SK-N-MC (cell line): ENCODE measurements around the gene ANKRD52.
"Not testable (repeated sequence)": the region's sequence is repeated elsewhere in the genome, so short reads cannot be mapped to it uniquely, and the experiment has no call there.

ENCODE experiments used
- DNase-seq: peaks from one replicate; pipeline ENCODE4 v3.0.0-alpha.2; 2011; ENCODE audit warnings: low read depth, low spot score
- H3K27ac ChIP-seq: fragments of 200-600 bp; sonication (generic); 2 replicates; pipeline ENCODE4 v1.5.1; 2016; ENCODE audit warnings: mixed run types
- H3K36me3 ChIP-seq: fragments of 200-600 bp; sonication (generic); 2 replicates; pipeline ENCODE4 v1.6.1; 2017; ENCODE audit warnings: antibody characterized with exemption, low read length, mixed read lengths; ENCODE audit not compliant: insufficient read depth
- H3K4me3 ChIP-seq: fragments of 200-600 bp; sonication (generic); 2 replicates; pipeline ENCODE4 v1.5.1; 2016
- H3K9ac ChIP-seq: fragments of 200-600 bp; sonication (generic); 2 replicates; pipeline ENCODE4 v1.8.0; 2017; ENCODE audit warnings: mixed run types, mixed read lengths; ENCODE audit not compliant: insufficient read length
- H3K9me3 ChIP-seq: fragments of 200-600 bp; sonication (generic); 2 replicates; pipeline ENCODE4 v1.6.1; 2017; ENCODE audit warnings: low read depth, mild to moderate bottlenecking, antibody characterized with exemption, low read length, moderate library complexity, mixed read lengths
- EZH2 ChIP-seq: fragments of 200-600 bp; sonication (generic); IDR thresholded peaks from one replicate; pipeline ENCODE4 v1.6.1; 2017; ENCODE audit warnings: antibody characterized with exemption
- FOXP2 ChIP-seq: optimal IDR thresholded peaks from 2 replicates; pipeline ENCODE3; 2011; ENCODE audit warnings: mild to moderate bottlenecking, moderate library complexity; ENCODE audit not compliant: insufficient read depth; ENCODE audit errors: extremely low read length, control extremely low read depth
- POLR2AphosphoS5 ChIP-seq: IDR thresholded peaks from 2 replicates; pipeline ENCODE4 v1.6.1; 2012; ENCODE audit warnings: mild to moderate bottlenecking, low read depth, low read length, borderline replicate concordance

Gene ANKRD52

DNA sequence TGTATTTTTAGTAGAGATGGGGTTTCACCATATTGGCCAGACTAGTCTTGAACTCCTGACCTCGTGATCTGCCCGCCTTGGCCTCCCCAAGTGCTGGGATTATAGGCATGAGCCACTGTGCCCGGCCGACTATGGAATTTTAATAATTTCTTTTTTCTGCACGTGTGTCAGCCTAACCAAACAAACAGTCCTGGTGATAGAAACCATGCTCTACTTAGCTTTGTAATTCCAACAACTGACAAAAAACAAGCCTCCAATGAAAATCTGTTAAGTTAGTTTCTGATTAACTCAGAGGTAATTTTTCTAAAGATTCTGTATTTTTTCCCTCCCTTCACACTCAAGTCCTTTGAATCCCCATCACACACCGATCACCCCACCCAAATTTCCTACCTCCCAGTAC lies 23.8 kb upstream of the ANKRD52 start:
- TF ChIP-seq EZH2 (no peak), POLR2AphosphoS5 (no peak), FOXP2 (no peak)
- DNase-seq: no peak
- H3K27ac ChIP-seq: no peak overlapping the region
- H3K36me3 ChIP-seq: peaks cover 79% of the 10 kb centered on the region
- no peak overlapping the region for H3K9ac ChIP-seq
- H3K9me3 ChIP-seq: no peaks in the 10 kb centered on the region
- H3K4me3 ChIP-seq: no peak overlapping the region

DNA sequence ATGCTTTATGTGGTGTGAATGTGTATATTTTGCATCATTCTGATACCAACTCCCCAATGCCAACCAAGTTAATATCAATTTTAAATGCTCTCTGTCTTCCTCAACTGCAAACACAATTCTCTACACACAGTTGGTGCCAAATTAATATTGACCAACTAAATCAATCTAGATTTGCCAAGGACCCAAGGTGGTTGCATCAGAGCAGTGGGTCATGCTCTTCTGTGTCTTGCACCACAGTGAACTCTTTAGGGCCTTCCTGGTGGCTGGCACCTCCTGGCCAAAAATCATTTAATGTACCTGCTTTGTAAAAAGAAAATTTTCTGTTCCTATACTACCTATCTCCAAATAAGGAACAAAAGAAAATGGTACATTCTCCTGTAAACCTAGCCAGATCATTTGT lies 22.7 kb upstream of the ANKRD52 start:
- Histone ChIP-seq H3K9ac (no peak overlapping the region), H3K27ac (0 out of 2 replicates have a peak overlapping the region, but pooled peaks have one; percentile 4), H3K4me3 (no peak overlapping the region), H3K9me3 (no peaks in the 10 kb centered on the region), H3K36me3 (peaks cover 80% of the 10 kb centered on the region)
- DNase-seq: no peak
- TF ChIP-seq POLR2AphosphoS5 (no peak), FOXP2 (no peak), EZH2 (no peak)

DNA sequence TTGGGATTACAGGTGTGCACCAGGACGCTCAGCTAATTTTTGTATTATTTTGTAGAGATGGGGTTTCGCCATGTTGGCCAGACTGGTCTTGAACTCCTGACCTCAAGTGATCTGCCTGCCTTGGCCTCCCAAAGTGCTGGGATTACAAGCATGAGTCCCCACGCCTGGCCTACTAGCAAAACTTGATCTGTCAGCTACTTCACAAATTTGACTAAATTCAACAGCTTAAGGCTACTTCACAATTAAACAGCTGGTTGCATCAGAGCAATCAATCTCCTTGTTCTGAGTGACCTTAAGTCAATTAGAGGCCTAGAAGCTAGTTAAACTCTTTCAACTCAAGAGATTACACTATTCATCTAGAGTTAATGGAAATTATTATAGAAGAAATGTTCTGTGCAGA lies 20.7 kb upstream of the ANKRD52 start:
- no peak overlapping the region for H3K4me3 ChIP-seq
- H3K9me3 ChIP-seq: no peaks in the 10 kb centered on the region
- H3K9ac ChIP-seq: no peak overlapping the region
- H3K36me3 ChIP-seq: peaks cover 87% of the 10 kb centered on the region
- DNase-seq: no peak
- H3K27ac ChIP-seq: no peak overlapping the region
- no peak for TF ChIP-seq FOXP2
- TF ChIP-seq POLR2AphosphoS5: no peak
- no peak for TF ChIP-seq EZH2

DNA sequence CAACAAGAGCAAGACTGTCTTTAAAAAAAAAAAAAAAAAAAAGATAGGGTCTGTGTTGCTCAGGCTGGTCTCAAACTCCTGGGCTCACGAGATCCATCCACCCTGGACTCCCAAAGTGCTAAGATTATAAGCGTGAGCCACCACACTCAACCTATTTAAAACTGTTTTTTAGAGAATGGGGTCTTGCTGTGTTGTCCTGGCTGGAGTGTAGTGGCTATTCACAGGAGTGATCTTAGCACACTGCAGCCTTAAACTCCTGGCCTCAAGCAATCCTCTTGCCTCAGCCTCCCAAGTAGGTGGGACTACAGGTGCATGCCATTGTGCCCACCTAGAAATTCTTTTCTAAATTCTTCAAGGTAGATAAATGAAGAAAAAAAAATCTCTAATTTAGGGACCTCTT lies 16.1 kb upstream of the ANKRD52 start:
- no peak for TF ChIP-seq EZH2
- TF ChIP-seq FOXP2: no peak
- no peak for TF ChIP-seq POLR2AphosphoS5
- Histone ChIP-seq H3K9me3 (no peaks in the 10 kb centered on the region), H3K9ac (no peak overlapping the region), H3K4me3 (no peak overlapping the region), H3K27ac (no peak overlapping the region), H3K36me3 (peaks cover 77% of the 10 kb centered on the region)
- no peak for DNase-seq

DNA sequence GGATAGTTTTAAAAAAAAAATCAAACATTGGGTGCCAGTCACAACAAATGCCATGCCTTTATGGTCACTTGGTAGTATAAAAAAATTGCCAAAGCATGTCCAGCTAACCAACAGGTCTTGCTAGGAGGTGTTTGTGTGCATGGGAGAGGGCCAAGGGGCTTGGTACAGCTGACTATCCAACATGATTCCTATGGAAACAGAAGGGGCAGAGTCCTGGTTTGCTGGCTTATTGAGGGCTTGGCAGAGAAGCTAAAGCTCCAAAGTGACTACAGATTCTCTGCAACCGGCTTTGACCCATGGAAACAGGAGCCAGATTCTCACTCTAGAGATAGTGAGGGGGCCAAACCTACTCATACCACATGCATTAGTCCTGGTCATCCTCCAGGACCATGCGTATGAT lies 14.3 kb upstream of the ANKRD52 start:
- H3K9ac ChIP-seq, H3K4me3 ChIP-seq, DNase-seq, H3K27ac ChIP-seq, H3K9me3 ChIP-seq: not testable (repeated sequence)
- peaks cover 60% of the 10 kb centered on the region for H3K36me3 ChIP-seq

DNA sequence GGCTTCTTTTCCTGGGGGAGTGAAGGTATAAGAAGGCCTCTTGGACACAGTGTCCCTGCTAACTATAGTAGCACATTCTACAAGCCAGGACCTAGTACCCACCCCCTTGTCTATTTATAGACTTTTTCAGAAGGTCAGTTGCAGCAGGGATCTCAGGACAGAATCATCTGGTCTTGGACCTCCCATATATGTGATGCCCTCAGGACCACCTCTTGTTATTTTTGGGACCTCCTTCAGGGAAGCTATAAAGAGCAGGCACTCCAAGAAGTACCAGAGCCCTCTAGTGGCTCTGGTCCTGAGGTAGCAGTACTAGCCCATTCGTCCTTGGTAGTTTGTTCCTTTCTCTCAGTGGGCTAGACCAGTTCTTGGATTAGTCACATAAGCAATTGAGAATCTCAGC lies 12.8 kb upstream of the ANKRD52 start:
- peak overlapping the region; percentile 54; the same call in 1 of the 2 replicates for H3K27ac ChIP-seq
- peaks cover 50% of the 10 kb centered on the region for H3K36me3 ChIP-seq
- TF ChIP-seq EZH2 (no peak), POLR2AphosphoS5 (no peak), FOXP2 (no peak)
- H3K9ac ChIP-seq: no peak overlapping the region
- no peaks in the 10 kb centered on the region for H3K9me3 ChIP-seq
- DNase-seq: no peak
- no peak overlapping the region for H3K4me3 ChIP-seq

DNA sequence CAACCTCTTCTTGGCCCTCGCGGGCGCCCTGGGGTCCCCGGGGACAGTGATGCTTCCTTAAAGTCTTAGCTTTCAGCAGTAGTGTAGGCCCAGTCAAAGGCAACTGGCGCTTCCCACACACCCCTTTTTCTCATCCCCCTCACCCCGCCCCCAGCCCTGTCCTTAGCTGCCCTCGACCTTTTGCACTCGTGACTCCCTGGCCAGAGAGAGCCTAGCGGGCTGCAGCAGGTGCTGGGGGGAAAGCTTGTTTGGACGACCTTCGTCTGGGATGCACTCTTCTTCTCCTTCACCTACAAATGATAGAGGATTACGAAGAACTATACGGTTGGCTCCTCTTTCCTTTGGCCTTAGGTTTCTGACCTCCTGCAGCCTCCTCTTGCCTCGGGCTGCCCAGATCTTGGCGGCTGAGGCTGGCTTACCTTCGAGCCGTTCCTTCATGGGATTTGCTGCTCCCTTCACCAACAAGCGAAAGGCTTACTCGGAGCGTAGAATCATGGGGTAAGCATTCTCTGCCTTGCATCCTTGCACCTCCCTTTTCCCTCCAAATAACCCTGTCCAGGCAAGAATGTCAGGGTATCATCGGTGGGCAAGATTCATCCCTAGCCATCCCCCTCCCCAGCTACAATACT lies 9.4 kb upstream of the ANKRD52 start:
- no peak overlapping the region for H3K27ac ChIP-seq
- H3K36me3 ChIP-seq: peaks cover 18% of the 10 kb centered on the region
- no peak for DNase-seq
- H3K9ac ChIP-seq: no peak overlapping the region
- H3K4me3 ChIP-seq: peak overlapping the region; percentile 96
- TF ChIP-seq FOXP2 (no peak), POLR2AphosphoS5 (no peak), EZH2 (no peak)
- no peaks in the 10 kb centered on the region for H3K9me3 ChIP-seq

DNA sequence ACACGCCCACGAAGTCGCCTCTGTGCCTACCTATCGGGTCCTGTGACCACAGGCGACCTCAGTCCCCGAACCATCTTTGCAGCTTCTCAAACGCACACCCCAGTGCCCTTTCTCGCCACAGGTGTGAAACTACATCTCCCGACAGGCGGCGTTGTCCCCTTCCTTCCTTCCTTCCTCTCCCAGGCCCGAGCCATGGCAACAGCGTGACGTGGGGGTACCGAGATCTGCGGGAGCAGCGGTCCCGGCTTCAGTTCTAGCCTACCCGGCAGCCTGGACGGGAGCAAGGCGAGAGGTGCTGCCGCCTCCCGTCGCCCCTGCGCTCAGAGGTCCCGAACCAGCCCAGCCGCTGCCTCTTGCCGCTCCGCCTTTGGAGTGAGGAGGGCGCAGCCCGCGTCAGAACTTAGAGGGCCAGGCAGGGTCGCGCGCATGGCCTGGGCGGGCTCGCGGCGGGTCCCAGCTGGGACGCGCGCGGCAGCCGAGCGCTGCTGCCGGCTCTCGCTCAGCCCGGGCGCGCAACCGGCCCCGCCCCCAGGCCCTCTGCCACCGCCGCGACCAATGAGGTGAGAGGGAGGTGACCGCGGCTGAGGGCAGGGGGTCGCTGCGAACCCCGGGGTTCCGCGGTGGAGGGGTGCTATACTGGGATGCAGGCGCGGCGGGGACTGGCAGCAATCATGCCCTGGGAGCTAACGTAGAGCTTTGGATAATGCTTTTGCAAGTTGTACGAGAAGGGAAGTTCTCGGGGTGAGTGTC lies 8.7 kb upstream of the ANKRD52 start, which contains the start of gene COQ10A:
COQ10A (plus strand) TSS at position 250 of the 750 bp plus-strand sequence; CDS start at position 427, 177 bp downstream.
- Histone ChIP-seq H3K9me3 (no peaks in the 10 kb centered on the region), H3K4me3 (peak within 1 kb of the TSS; percentile 96), H3K36me3 (peaks cover 18% of the 10 kb centered on the region), H3K9ac (peak within 1 kb of the TSS; percentile 74), H3K27ac (no peak within 1 kb of the TSS)
- peak; percentile 78; the same call in 1 of the 2 replicates for TF ChIP-seq POLR2AphosphoS5
- TF ChIP-seq EZH2: no peak
- TF ChIP-seq FOXP2: no peak
- no peak for DNase-seq

DNA sequence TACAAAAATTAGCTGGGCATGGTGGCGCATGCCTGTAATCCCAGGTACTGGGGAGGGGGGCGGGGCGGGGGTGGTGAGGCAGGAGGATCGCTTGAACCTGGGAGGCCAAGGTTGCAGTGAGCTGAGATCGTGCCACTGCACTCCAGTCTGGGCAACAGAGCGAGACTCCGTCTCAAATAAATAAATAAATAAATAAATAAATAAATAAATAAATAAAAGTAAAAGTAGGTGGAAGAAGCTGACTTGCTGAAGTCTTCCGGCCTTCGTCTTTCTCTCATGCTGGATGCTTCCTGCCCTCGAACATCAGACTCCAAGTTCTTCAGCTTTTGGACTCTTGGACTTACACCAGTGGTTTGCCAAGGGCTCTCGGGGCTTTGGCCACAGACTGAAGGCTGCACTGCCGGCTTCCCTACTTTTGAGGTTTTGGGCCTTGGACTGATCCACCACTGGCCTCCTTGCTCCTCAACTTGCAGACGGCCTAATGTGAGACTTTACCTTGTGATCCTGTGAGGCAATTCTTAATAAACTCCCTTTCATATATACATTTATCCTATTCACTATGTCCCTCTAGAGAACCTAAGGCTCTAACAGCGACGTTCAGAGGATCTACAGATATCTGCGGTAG lies 8.0 kb upstream of the ANKRD52 start:
- Histone ChIP-seq H3K36me3 (peaks cover 11% of the 10 kb centered on the region; the same call in 1 of the 2 replicates), H3K9ac (peak overlapping the region; percentile 74), H3K4me3 (peak overlapping the region; percentile 96)
- DNase-seq, H3K27ac ChIP-seq, H3K9me3 ChIP-seq: not testable (repeated sequence)

DNA sequence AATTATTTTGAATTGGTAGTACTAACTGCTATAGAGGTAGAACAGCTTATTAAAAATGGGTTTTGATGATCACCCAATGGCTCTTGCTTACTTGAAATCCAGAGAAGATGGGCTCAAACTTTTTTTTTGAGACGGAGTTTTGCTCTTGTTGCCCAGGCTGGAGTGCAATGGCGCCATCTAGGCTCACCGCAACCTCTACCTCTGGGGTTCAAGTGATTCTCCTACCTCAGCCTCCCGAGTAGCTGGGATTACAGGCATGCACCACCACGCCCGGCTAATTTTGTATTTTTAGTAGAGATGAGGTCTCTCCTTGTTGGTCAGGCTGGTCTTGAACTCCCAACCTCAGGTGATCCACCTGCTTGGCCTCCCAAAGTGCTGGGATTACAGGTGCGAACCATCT lies 4.8 kb upstream of the ANKRD52 start:
- H3K9ac ChIP-seq, H3K4me3 ChIP-seq, H3K36me3 ChIP-seq, H3K9me3 ChIP-seq, DNase-seq, H3K27ac ChIP-seq: not testable (repeated sequence)
